SK-N-SH treated with all-trans-retinoic acid at 6 μM for 48 hours (cell line): ENCODE measurements around the gene HPCAL1.

ENCODE experiments used
- CSDC2 ChIP-seq: fragments of 250-450 bp; sonication (Bioruptor Pico); IDR thresholded peaks from 2 replicates; pipeline ENCODE4 v1.5.0; 2020; ENCODE audit warnings: mild to moderate bottlenecking, moderate library complexity
- ESRRG ChIP-seq: fragments of 250-450 bp; sonication (Bioruptor Pico); IDR thresholded peaks from 2 replicates; pipeline ENCODE4 v1.6.1; 2021; ENCODE audit warnings: mild to moderate bottlenecking
- GLIS3 ChIP-seq: fragments of 250-450 bp; sonication (Bioruptor Pico); IDR thresholded peaks from 2 replicates; pipeline ENCODE4 v1.5.0; 2020; ENCODE audit warnings: mild to moderate bottlenecking, moderate library complexity
- SNAI2 ChIP-seq: fragments of 250-450 bp; sonication (Bioruptor Pico); IDR thresholded peaks from 2 replicates; pipeline ENCODE4 v1.5.0; 2020; ENCODE audit warnings: mild to moderate bottlenecking, moderate library complexity
- TCF4 ChIP-seq: fragments of 250-450 bp; sonication (Bioruptor Pico); IDR thresholded peaks from 2 replicates; pipeline ENCODE4 v1.8.0; 2021; ENCODE audit warnings: mild to moderate bottlenecking, moderate library complexity, borderline replicate concordance
- ZFP30 ChIP-seq: fragments of 450-650 bp; formaldehyde crosslinking; IDR thresholded peaks from 2 replicates; pipeline ENCODE4 v1.5.0; 2022; ENCODE audit warnings: mild to moderate bottlenecking, moderate library complexity
- TF ChIP-seq, protein P1 (sequence below): fragments of 250-450 bp; sonication (Bioruptor Pico); IDR thresholded peaks from 2 replicates; pipeline ENCODE4 v1.8.0; 2020; ENCODE audit warnings: mild to moderate bottlenecking, moderate library complexity, borderline replicate concordance
- TF ChIP-seq, protein P2 (sequence below): fragments of 250-450 bp; sonication (Bioruptor Pico); IDR thresholded peaks from 2 replicates; pipeline ENCODE4 v1.8.0; 2021; ENCODE audit warnings: low read depth, mild to moderate bottlenecking, moderate library complexity, borderline replicate concordance
- TF ChIP-seq, protein P3 (sequence below): fragments of 250-450 bp; sonication (Bioruptor Pico); IDR thresholded peaks from 2 replicates; pipeline ENCODE4 v1.5.1; 2020; ENCODE audit warnings: low read depth, mild to moderate bottlenecking, moderate library complexity

DNA sequence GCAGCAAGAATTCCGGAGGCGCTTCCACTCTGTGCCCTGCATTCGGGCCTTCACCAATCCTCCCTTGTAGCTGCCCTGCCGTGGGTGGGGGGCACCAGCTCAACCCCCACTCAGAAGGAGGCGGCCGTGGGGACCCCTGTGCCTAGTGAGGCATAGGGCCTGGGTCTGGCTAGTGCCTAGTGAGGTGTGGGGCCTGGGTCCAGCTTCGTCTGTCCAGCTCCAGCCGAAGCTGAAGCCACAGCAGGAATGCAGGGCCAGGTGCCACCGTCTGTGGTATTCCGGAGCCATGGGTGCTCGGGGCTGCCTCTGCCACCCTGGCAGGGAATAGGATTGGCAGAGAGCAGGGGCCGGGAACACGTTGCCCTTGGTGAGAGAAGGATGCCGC, 133.1 kb downstream of the HPCAL1 start:
- TF ChIP-seq ESRRG (CRISPR knock-in tag) (no peak), GLIS3 (CRISPR knock-in tag) (no peak), SNAI2 (no peak), CSDC2 (CRISPR knock-in tag) (no peak), ZFP30 (no peak), TCF4 (CRISPR knock-in tag) (no peak)
- TF ChIP-seq, protein P1, sequence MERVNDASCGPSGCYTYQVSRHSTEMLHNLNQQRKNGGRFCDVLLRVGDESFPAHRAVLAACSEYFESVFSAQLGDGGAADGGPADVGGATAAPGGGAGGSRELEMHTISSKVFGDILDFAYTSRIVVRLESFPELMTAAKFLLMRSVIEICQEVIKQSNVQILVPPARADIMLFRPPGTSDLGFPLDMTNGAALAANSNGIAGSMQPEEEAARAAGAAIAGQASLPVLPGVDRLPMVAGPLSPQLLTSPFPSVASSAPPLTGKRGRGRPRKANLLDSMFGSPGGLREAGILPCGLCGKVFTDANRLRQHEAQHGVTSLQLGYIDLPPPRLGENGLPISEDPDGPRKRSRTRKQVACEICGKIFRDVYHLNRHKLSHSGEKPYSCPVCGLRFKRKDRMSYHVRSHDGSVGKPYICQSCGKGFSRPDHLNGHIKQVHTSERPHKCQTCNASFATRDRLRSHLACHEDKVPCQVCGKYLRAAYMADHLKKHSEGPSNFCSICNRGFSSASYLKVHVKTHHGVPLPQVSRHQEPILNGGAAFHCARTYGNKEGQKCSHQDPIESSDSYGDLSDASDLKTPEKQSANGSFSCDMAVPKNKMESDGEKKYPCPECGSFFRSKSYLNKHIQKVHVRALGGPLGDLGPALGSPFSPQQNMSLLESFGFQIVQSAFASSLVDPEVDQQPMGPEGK (CRISPR knock-in tag): no peak
- TF ChIP-seq, protein P2, sequence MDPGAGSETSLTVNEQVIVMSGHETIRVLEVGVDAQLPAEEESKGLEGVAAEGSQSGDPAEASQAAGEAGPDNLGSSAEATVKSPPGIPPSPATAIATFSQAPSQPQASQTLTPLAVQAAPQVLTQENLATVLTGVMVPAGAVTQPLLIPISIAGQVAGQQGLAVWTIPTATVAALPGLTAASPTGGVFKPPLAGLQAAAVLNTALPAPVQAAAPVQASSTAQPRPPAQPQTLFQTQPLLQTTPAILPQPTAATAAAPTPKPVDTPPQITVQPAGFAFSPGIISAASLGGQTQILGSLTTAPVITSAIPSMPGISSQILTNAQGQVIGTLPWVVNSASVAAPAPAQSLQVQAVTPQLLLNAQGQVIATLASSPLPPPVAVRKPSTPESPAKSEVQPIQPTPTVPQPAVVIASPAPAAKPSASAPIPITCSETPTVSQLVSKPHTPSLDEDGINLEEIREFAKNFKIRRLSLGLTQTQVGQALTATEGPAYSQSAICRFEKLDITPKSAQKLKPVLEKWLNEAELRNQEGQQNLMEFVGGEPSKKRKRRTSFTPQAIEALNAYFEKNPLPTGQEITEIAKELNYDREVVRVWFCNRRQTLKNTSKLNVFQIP (CRISPR knock-in tag): no peak
- TF ChIP-seq, protein P3, sequence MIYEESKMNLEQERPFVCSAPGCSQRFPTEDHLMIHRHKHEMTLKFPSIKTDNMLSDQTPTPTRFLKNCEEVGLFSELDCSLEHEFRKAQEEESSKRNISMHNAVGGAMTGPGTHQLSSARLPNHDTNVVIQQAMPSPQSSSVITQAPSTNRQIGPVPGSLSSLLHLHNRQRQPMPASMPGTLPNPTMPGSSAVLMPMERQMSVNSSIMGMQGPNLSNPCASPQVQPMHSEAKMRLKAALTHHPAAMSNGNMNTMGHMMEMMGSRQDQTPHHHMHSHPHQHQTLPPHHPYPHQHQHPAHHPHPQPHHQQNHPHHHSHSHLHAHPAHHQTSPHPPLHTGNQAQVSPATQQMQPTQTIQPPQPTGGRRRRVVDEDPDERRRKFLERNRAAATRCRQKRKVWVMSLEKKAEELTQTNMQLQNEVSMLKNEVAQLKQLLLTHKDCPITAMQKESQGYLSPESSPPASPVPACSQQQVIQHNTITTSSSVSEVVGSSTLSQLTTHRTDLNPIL (CRISPR knock-in tag): no peak
